ENCODE data around the gene P2RX3.

Gene P2RX3

GRCh38 chr11:57336111-57336666, 2.0 kb upstream of the P2RX3 start:
- TF ChIP-seq, protein P1, sequence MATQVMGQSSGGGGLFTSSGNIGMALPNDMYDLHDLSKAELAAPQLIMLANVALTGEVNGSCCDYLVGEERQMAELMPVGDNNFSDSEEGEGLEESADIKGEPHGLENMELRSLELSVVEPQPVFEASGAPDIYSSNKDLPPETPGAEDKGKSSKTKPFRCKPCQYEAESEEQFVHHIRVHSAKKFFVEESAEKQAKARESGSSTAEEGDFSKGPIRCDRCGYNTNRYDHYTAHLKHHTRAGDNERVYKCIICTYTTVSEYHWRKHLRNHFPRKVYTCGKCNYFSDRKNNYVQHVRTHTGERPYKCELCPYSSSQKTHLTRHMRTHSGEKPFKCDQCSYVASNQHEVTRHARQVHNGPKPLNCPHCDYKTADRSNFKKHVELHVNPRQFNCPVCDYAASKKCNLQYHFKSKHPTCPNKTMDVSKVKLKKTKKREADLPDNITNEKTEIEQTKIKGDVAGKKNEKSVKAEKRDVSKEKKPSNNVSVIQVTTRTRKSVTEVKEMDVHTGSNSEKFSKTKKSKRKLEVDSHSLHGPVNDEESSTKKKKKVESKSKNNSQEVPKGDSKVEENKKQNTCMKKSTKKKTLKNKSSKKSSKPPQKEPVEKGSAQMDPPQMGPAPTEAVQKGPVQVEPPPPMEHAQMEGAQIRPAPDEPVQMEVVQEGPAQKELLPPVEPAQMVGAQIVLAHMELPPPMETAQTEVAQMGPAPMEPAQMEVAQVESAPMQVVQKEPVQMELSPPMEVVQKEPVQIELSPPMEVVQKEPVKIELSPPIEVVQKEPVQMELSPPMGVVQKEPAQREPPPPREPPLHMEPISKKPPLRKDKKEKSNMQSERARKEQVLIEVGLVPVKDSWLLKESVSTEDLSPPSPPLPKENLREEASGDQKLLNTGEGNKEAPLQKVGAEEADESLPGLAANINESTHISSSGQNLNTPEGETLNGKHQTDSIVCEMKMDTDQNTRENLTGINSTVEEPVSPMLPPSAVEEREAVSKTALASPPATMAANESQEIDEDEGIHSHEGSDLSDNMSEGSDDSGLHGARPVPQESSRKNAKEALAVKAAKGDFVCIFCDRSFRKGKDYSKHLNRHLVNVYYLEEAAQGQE (IDR thresholded peaks at IDR 0.05; ENCODE audit: insufficient read depth in 1 of 2, low read depth in 2 of 2, low read length in 2 of 2): no peak
- TF ChIP-seq SIN3A (IDR thresholded peaks at IDR 0.05; ENCODE audit: borderline replicate concordance, insufficient read depth, low read length) (0 out of 2 replicates have a peak, but pooled peaks have one; percentile 0), POLR2AphosphoS5 (IDR thresholded peaks at IDR 0.05; ENCODE audit: low read depth, low read length) (no peak), TAF1 (IDR thresholded peaks at IDR 0.05; ENCODE audit: borderline replicate concordance, insufficient read depth, low read length) (no peak)

DNA sequence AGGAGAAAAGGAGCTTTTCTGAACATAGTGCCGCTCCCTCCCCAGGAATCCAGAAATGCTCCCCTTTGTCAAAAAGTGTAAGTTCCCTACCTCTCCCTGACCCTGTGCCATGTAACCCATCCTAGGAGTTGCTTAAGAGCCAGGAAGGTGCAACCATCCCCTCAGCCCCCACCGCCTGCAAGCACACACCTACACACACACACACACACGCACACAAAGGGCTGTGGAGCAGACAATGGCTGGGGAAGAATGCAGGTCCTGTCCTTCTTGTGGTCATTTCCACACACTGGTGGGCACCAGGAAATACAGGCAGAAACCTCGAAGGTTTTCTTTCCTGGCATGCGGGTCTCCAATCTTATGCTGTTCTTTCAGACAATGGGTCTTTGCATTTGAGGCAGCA, 1.2 kb downstream of the P2RX3 start:
- TF ChIP-seq TAF1 (IDR thresholded peaks at IDR 0.05; ENCODE audit: borderline replicate concordance, insufficient read depth, low read length): no peak
- no peak for TF ChIP-seq POLR2AphosphoS5 (IDR thresholded peaks at IDR 0.05; ENCODE audit: low read depth, low read length)
- TF ChIP-seq FOXP2 (optimal IDR thresholded peaks at IDR 0.05; ENCODE audit: borderline replicate concordance, extremely low read depth, extremely low read length, insufficient read depth): no peak
- TF ChIP-seq, protein P1 (IDR thresholded peaks at IDR 0.05; ENCODE audit: insufficient read depth in 1 of 2, low read depth in 2 of 2, low read length in 2 of 2): no peak
- TF ChIP-seq SIN3A (IDR thresholded peaks at IDR 0.05; ENCODE audit: borderline replicate concordance, insufficient read depth, low read length): no peak

GRCh38 chr11:57340039-57340615, 2.0 kb downstream of the P2RX3 start:
- TF ChIP-seq SIN3A (IDR thresholded peaks at IDR 0.05; ENCODE audit: borderline replicate concordance, insufficient read depth, low read length) (no peak), POLR2AphosphoS5 (IDR thresholded peaks at IDR 0.05; ENCODE audit: low read depth, low read length) (no peak), TAF1 (IDR thresholded peaks at IDR 0.05; ENCODE audit: borderline replicate concordance, insufficient read depth, low read length) (no peak), FOXP2 (optimal IDR thresholded peaks at IDR 0.05; ENCODE audit: borderline replicate concordance, extremely low read depth, extremely low read length, insufficient read depth) (no peak)
- TF ChIP-seq, protein P1 (IDR thresholded peaks at IDR 0.05; ENCODE audit: insufficient read depth in 1 of 2, low read depth in 2 of 2, low read length in 2 of 2): no peak

DNA sequence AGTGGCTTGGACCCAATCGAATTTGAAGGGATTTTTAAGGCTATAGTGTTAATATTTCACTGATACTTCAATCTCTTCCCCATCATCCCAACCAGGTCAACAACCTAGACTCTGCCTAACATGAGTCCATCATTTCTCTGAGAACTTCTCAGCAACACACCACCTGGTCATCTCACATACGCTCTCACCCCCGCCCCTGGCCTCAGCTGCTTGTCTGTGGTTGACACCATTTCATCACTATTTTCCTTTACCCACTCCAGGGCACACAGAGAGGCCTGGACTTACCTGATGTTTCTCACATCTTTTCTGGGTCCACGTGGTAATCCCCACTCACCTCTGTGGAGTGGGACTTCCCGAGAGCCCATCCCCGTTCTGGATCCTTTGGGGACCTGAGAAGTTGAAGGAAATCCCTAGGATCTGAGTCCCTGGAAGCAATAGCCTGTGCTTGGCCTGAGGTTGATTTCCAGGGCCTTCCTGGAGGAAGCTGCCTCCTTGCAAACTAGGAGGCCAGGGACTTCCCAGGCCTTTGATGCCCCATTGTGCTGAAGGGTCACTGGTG, 3.2 kb downstream of the P2RX3 start:
- TF ChIP-seq POLR2AphosphoS5 (IDR thresholded peaks at IDR 0.05; ENCODE audit: low read depth, low read length) (no peak), TAF1 (IDR thresholded peaks at IDR 0.05; ENCODE audit: borderline replicate concordance, insufficient read depth, low read length) (no peak), FOXP2 (optimal IDR thresholded peaks at IDR 0.05; ENCODE audit: borderline replicate concordance, extremely low read depth, extremely low read length, insufficient read depth) (no peak), SIN3A (IDR thresholded peaks at IDR 0.05; ENCODE audit: borderline replicate concordance, insufficient read depth, low read length) (no peak)
- TF ChIP-seq, protein P1 (IDR thresholded peaks at IDR 0.05; ENCODE audit: insufficient read depth in 1 of 2, low read depth in 2 of 2, low read length in 2 of 2): no peak

Data from PFSK-1 (cell line).